Measurements from ENCODE around the gene LSM12. TPM values are rescaled to one million over a fixed set of nuclear protein-coding genes. Genes with fewer than 3 reads are reported as not detected.

Gene LSM12
- total RNA-seq, 1 donor from 2014 or later, result 22.5 TPM

- DNase-seq (ENCODE audit: low read depth in 2 of 2), result no peak
These were observed 79.1 kb downstream of the LSM12 start for GRCh38 chr17:43987131-43988021.

- DNase-seq (ENCODE audit: low read depth in 2 of 2), result no peak
These were observed 80.1 kb downstream of the LSM12 start for GRCh38 chr17:43986225-43986981.

GRCh38 chr17:43984521-43984920 is 82.0 kb downstream of the LSM12 start:
- no peak for DNase-seq (ENCODE audit: low read depth in 2 of 2)

Other genes with a start within 250 kb of the LSM12 start
- 1.3 and 1.4 TPM in 2 replicates for gene MPP3, start 233.5 kb downstream of the LSM12 start, total RNA-seq
- gene CD300LG, start 219.5 kb downstream of the LSM12 start, total RNA-seq, result not detected in 2 replicates
- gene MPP2, start 159.1 kb downstream of the LSM12 start, total RNA-seq, result 0.13 TPM in 2 replicates
- not detected in 2 replicates for gene PPY, start 124.2 kb downstream of the LSM12 start, total RNA-seq
- not detected in 2 replicates for gene PYY, start 112.7 kb downstream of the LSM12 start, total RNA-seq
- 2.0 and 4.9 TPM in 2 replicates for gene NAGS, start 62.0 kb downstream of the LSM12 start, total RNA-seq
- 82.8 and 89.0 TPM in 2 replicates for gene TMEM101, start 51.7 kb downstream of the LSM12 start, total RNA-seq
- 23.6 and 33.0 TPM in 2 replicates for gene G6PC3, start 4.1 kb upstream of the LSM12 start, total RNA-seq
- 36.4 and 40.4 TPM in 2 replicates for gene HDAC5, start 57.0 kb upstream of the LSM12 start, total RNA-seq
- gene HROB, start 75.3 kb upstream of the LSM12 start, total RNA-seq, result 1.3 and 1.6 TPM in 2 replicates
- gene ASB16, start 104.0 kb upstream of the LSM12 start, total RNA-seq, result not detected in 2 replicates
- 25.5 and 36.3 TPM in 2 replicates for gene TMUB2, start 120.3 kb upstream of the LSM12 start, total RNA-seq
- gene ATXN7L3, start 133.2 kb upstream of the LSM12 start, total RNA-seq, result 28.9 and 39.7 TPM in 2 replicates
- gene UBTF, start 153.0 kb upstream of the LSM12 start, total RNA-seq, result 37.5 and 44.4 TPM in 2 replicates
- gene SLC4A1, start 201.5 kb upstream of the LSM12 start, total RNA-seq, result not detected in 2 replicates
- 0.13 and 0.25 TPM in 2 replicates for gene RUNDC3A, start 241.9 kb upstream of the LSM12 start, total RNA-seq

Measured in dermis microvascular lymphatic vessel endothelial cell (primary cell).